Endothelial cell of umbilical vein (primary cell): ENCODE measurements around the gene CRYZL1.
A peak's percentile ranks its signal among the peaks of the same experiment; 100 is the strongest.

Source experiments
- EZH2 ChIP-seq: IDR thresholded peaks from 2 replicates; pipeline ENCODE4 v1.6.1; 2012; ENCODE audit warnings: borderline replicate concordance, low read depth, mild to moderate bottlenecking, moderate library complexity, low read length, inconsistent platforms; ENCODE audit not compliant: severe bottlenecking
- FOS ChIP-seq: IDR thresholded peaks from 2 replicates; pipeline ENCODE4 v1.6.1; 2011; ENCODE audit warnings: mild to moderate bottlenecking, low read length, moderate library complexity, borderline replicate concordance; ENCODE audit not compliant: insufficient read depth
- GATA2 ChIP-seq: IDR thresholded peaks from 2 replicates; pipeline ENCODE4 v1.7.0; 2011; ENCODE audit warnings: low read depth, mild to moderate bottlenecking, moderate library complexity, mixed read lengths, low read length; ENCODE audit not compliant: insufficient read length, insufficient read depth
- JUN ChIP-seq: IDR thresholded peaks from 2 replicates; pipeline ENCODE4 v1.6.1; 2011; ENCODE audit warnings: borderline replicate concordance, low read depth; ENCODE audit not compliant: insufficient read length, insufficient read depth
- MYC ChIP-seq: IDR thresholded peaks from one replicate; pipeline ENCODE4 v1.6.1; 2011; ENCODE audit warnings: mild to moderate bottlenecking, low read depth, low read length
- POLR2A ChIP-seq: IDR thresholded peaks from 2 replicates; pipeline ENCODE4 v1.6.1; 2012; ENCODE audit warnings: low read depth, mild to moderate bottlenecking, control low read depth, low read length
- POLR2AphosphoS5 ChIP-seq: IDR thresholded peaks from 2 replicates; pipeline ENCODE4 v1.6.1; 2012; ENCODE audit warnings: low read depth, mild to moderate bottlenecking, control low read depth, low read length, moderate library complexity; ENCODE audit not compliant: insufficient read depth
- TF ChIP-seq, protein P1 (sequence below), 2 donors: IDR thresholded peaks; 1 replicate in 1 of 2; 2 replicates in 1 of 2; pipeline ENCODE4 v1.5.1; 2011; ENCODE audit warnings: low read length in 2 of 2, mild to moderate bottlenecking in 2 of 2, moderate library complexity in 2 of 2, control low read depth in 1 of 2, inconsistent platforms in 1 of 2, low read depth in 1 of 2; ENCODE audit not compliant: insufficient read depth in 1 of 2; ENCODE audit errors: extremely low read depth in 1 of 2
- TF ChIP-seq, protein P2 (sequence below): IDR thresholded peaks from 2 replicates; pipeline ENCODE4 v1.6.1; 2011; ENCODE audit not compliant: insufficient read depth, insufficient read length

DNA sequence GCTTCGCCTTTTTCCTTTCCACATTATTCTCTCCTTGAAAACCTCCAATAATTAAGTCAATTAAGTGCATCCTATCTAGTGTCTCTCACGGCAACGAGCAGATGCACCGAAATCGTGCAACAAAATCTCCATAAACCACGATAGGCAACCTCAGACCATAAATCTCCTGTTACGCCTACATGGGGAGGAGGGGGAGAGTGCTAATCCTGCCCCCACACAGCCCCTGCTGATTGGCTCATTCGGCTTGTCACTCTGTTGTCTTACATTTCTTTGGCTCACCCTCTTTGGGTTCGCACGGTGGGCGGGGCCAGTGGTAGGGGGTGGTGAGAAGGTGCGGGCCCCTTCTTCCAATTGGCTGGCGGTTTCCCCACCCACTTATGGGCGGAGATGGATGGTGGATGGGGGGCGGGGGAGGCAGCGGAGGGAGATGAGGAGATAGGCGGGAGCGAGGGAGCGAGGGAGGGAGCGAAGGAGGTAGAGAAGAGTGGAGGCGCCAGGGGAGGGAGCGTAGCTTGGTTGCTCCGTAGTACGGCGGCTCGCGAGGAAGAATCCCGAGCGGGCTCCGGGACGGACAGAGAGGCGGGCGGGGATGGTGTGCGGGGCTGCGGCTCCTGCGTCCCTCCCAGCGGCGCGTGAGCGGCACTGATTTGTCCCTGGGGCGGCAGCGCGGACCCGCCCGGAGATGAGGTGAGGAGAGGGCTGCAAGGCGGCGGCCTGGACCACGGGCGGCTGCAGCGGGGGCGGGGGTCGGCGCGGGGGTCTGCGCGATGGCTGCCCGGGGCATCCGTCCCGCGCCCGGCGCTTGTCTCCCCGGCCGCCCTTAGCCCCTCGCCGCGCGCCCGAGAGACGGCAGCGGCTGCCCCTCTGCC is 720 bp upstream of the CRYZL1 start, which contains the start of gene ITSN1:
- TF ChIP-seq, protein P1, sequence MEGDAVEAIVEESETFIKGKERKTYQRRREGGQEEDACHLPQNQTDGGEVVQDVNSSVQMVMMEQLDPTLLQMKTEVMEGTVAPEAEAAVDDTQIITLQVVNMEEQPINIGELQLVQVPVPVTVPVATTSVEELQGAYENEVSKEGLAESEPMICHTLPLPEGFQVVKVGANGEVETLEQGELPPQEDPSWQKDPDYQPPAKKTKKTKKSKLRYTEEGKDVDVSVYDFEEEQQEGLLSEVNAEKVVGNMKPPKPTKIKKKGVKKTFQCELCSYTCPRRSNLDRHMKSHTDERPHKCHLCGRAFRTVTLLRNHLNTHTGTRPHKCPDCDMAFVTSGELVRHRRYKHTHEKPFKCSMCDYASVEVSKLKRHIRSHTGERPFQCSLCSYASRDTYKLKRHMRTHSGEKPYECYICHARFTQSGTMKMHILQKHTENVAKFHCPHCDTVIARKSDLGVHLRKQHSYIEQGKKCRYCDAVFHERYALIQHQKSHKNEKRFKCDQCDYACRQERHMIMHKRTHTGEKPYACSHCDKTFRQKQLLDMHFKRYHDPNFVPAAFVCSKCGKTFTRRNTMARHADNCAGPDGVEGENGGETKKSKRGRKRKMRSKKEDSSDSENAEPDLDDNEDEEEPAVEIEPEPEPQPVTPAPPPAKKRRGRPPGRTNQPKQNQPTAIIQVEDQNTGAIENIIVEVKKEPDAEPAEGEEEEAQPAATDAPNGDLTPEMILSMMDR (IDR thresholded peaks at IDR 0.05; ENCODE audit: extremely low read depth in 1 of 2, insufficient read depth in 1 of 2, low read depth in 1 of 2, low read length in 2 of 2): no peak
- no peak for TF ChIP-seq EZH2
- TF ChIP-seq POLR2AphosphoS5: peak; percentile 68
- peak; percentile 83 for TF ChIP-seq GATA2
- no peak for TF ChIP-seq JUN
- peak; percentile 70 for TF ChIP-seq POLR2A
- TF ChIP-seq, protein P2, sequence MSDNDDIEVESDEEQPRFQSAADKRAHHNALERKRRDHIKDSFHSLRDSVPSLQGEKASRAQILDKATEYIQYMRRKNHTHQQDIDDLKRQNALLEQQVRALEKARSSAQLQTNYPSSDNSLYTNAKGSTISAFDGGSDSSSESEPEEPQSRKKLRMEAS: no peak
- TF ChIP-seq MYC: no peak
- TF ChIP-seq FOS: no peak
